Mucosa of descending colon (tissue), 3 donors: ENCODE data around the gene SLC1A2. TPM values are rescaled to one million over a fixed set of nuclear protein-coding genes. Genes with fewer than 3 reads are reported as not detected.

Experiments
- ATAC-seq: fragments of 200-7000 bp; cut with Tn5 transposase; one replicate; pipeline ENCODE4 v1.9.1; 2020; ENCODE audit warnings: mild to moderate bottlenecking, moderate library complexity
- DNase-seq, 3 donors: peaks; one replicate each; pipeline ENCODE4 v3.0.0-alpha.2; 2020
- H3K36me3 ChIP-seq: fragments of 200-600 bp; one replicate; pipeline ENCODE4 v1.8.0; 2021; ENCODE audit warnings: low read depth, mild to moderate bottlenecking
- H3K4me1 ChIP-seq: fragments of 200-600 bp; one replicate; pipeline ENCODE4 v1.8.0; 2021; ENCODE audit warnings: low read depth, mild to moderate bottlenecking
- H3K4me3 ChIP-seq: fragments of 200-600 bp; one replicate; pipeline ENCODE4 v1.8.0; 2021; ENCODE audit warnings: mild to moderate bottlenecking
- H3K9me3 ChIP-seq: fragments of 200-600 bp; one replicate; pipeline ENCODE4 v1.8.0; 2021; ENCODE audit warnings: mild to moderate bottlenecking
- CTCF ChIP-seq: fragments of 200-600 bp; IDR thresholded peaks from one replicate; pipeline ENCODE4 v1.8.0; 2022; ENCODE audit warnings: antibody characterized with exemption, mild to moderate bottlenecking
- intact Hi-C, 2 donors: fragments of 100-400 bp; cut with DNase I in 1 of 2; cut with micrococcal nuclease in 1 of 2; formaldehyde crosslinking; loops; one replicate each; pipeline versions ENCODE4 v1.11.0 to v1.11.1; 2022; cut with DNase I, micrococcal nuclease
- total RNA-seq, 3 donors: library from RNA; stranded (reverse); fragmentation: NEBNext Ultra II Directional in 2 of 3; extraction: Animal tissue kit (Norgen Biotek cat#: 25700) in 2 of 3; gene quantifications; one replicate each; pipeline versions ENCODE4 v1.2.1 to v1.2.4, GENCODE V29; 2021 to 2023
- donor health status: DM: no; HTN: no; CAD: no; lungs with moderate emphysema.
- donor health status: DM: no; HTN: no; CAD: no.
- donor health status: DM: no; HTN: yes; CAD: no.

SLC1A2 gene
- total RNA-seq, 3 donors from 2014 or later: 0.12 to 1.1 (median 0.32) TPM

- DNase-seq (no peak), ATAC-seq (no peak)
- H3K4me3 ChIP-seq: no peak overlapping the region
- no peak for TF ChIP-seq CTCF
- no peaks in the 10 kb centered on the region for H3K9me3 ChIP-seq
- no peaks in the 10 kb centered on the region for H3K4me1 ChIP-seq
- intact Hi-C loops: no loop called here
- H3K36me3 ChIP-seq: no peaks in the 10 kb centered on the region
Measured at GRCh38 chr11:35204614-35205013, 214.7 kb downstream of the SLC1A2 start.

Other genes with a start within 250 kb of the SLC1A2 start
- 10 to 100 TPM in 1 of 3 donors, 1 to 10 TPM in 2; 1.7 to 17.4 (median 2.3) TPM for gene PAMR1, start 106.1 kb upstream of the SLC1A2 start, total RNA-seq
- gene FJX1, start 198.9 kb upstream of the SLC1A2 start, total RNA-seq: 1 to 10 TPM in 1 of 3 donors, under 1 TPM in 2; 0.36 to 1.7 (median 0.84) TPM
- 10 to 100 TPM; 43.0 to 83.6 (median 43.9) TPM for gene TRIM44, start 243.2 kb upstream of the SLC1A2 start, total RNA-seq